Measurements from ENCODE around the gene TBC1D3B.
"Not testable (repeated sequence)": the region's sequence is repeated elsewhere in the genome, so short reads cannot be mapped to it uniquely, and the experiment has no call there.

GRCh38 chr17:36190549-36191330 is 14.3 kb upstream of the TBC1D3B start:
- TF ChIP-seq YY1 (IDR thresholded peaks at IDR 0.05; ENCODE audit: insufficient read depth, insufficient read length); ZNF274 (IDR thresholded peaks at IDR 0.05; ENCODE audit: low read depth, low read length); SUZ12 (IDR thresholded peaks at IDR 0.05; ENCODE audit: extremely low read depth, insufficient read depth, insufficient read length): not testable (repeated sequence)
